ENCODE measurements around the gene SIL1.
A peak's percentile ranks its signal among the peaks of the same experiment; 100 is the strongest.

DNA sequence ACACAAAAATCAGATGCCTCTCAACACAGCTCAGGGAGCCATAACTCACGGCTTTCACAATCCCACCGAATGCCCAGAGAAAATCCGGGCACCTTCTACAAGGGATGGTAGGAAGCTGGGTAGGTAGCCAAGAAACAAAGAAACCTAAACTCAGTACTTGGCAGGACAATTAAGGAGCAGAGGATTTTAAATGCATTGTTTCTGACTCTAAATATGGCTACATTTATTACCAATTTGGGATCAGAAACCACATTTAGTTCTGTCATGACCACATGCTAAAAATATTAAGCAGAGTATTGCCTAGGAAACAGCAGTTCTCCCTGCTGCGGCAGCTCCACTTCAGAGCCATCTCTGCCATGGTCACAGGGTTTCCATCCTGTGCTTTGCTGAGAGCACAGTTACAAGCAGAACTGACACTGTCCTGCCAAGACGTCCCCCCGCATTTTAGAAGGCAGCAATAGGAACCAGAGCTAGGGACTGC, 57.5 kb downstream of the SIL1 start:
- TF ChIP-seq, protein P1, sequence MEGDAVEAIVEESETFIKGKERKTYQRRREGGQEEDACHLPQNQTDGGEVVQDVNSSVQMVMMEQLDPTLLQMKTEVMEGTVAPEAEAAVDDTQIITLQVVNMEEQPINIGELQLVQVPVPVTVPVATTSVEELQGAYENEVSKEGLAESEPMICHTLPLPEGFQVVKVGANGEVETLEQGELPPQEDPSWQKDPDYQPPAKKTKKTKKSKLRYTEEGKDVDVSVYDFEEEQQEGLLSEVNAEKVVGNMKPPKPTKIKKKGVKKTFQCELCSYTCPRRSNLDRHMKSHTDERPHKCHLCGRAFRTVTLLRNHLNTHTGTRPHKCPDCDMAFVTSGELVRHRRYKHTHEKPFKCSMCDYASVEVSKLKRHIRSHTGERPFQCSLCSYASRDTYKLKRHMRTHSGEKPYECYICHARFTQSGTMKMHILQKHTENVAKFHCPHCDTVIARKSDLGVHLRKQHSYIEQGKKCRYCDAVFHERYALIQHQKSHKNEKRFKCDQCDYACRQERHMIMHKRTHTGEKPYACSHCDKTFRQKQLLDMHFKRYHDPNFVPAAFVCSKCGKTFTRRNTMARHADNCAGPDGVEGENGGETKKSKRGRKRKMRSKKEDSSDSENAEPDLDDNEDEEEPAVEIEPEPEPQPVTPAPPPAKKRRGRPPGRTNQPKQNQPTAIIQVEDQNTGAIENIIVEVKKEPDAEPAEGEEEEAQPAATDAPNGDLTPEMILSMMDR (IDR thresholded peaks at IDR 0.05) = no peak
- TF ChIP-seq POLR2A (IDR thresholded peaks at IDR 0.05; ENCODE audit: low read depth) = no peak
- peak; percentile 48 to 69 for TF ChIP-seq POLR2AphosphoS5 (IDR thresholded peaks at IDR 0.05)
- no peak for TF ChIP-seq EP300 (IDR thresholded peaks at IDR 0.05)

Data from esophagus muscularis mucosa (tissue), 4 donors.